Epidermal melanocyte (primary cell): ENCODE results near the gene POFUT2.

Experiments
- DNase-seq: peaks from one replicate; pipeline ENCODE4 v3.0.0; 2011; ENCODE audit warnings: low spot score; ENCODE audit not compliant: insufficient read length

POFUT2 gene

DNA sequence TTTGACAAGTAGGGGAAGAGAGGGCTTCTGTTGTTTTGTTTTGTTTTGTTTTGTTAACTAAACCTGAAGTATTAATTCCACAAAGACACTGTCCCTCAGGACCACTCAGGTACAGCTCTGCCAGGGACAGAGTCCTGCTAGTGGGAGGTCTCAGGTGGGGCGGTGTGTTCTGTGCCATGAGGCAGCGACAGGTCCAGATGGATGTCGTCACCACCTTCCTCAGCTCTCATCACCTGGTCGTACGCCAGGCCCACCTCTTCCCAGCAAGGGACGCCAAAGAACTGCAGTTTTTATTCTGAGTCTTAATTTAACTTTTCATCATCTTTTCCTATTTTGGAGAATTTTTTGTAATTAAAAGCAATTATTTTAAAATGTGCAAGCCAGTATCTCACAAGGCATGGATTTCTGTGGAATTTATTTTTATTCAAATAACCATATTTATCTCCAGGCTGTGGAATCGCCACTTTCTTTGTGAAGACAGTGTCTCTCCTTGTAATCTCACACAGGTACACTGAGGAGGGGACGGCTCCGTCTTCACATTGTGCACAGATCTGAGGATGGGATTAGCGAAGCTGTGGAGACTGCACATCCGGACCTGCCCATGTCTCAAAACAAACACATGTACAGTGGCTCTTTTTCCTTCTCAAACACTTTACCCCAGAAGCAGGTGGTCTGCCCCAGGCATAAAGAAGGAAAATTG, 62.5 kb downstream of the POFUT2 start:
- no peak for DNase-seq

DNA sequence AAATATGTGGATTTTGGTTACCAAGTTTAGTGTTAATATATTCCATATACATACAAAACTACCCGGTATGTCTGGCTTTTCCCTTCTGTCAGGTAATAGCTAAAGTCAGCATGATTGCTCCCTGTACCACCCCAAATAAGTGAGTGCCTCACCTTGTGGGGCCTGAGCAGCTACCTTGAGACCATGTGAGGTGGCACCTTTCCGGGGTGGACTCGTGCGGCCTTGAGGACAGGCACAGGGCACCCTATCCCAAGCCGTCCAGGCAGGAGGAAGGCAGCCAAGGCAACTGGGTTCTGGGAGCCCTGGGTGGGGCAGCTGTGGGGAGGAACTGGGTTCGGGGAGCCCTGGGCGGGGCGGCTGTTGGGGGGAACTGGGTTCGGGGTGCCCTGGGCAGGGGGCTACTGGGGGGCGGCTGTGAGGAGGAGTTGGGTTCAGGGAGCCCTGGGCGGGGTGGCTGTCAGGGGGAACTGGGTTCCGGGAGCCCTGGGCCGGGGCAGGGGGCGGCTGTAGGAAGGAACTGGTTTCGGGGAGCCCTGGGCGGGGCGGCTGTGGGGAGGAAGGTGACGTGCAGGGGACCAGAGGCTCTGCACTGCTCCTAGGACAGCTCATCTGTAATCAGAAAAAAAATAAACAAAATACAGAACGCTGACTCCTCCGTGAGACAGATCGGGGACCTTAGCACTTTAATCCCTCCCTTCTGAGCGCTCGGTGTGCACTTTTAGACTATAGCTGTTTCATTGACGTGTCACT, 63.3 kb downstream of the POFUT2 start:
- no peak for DNase-seq

DNA sequence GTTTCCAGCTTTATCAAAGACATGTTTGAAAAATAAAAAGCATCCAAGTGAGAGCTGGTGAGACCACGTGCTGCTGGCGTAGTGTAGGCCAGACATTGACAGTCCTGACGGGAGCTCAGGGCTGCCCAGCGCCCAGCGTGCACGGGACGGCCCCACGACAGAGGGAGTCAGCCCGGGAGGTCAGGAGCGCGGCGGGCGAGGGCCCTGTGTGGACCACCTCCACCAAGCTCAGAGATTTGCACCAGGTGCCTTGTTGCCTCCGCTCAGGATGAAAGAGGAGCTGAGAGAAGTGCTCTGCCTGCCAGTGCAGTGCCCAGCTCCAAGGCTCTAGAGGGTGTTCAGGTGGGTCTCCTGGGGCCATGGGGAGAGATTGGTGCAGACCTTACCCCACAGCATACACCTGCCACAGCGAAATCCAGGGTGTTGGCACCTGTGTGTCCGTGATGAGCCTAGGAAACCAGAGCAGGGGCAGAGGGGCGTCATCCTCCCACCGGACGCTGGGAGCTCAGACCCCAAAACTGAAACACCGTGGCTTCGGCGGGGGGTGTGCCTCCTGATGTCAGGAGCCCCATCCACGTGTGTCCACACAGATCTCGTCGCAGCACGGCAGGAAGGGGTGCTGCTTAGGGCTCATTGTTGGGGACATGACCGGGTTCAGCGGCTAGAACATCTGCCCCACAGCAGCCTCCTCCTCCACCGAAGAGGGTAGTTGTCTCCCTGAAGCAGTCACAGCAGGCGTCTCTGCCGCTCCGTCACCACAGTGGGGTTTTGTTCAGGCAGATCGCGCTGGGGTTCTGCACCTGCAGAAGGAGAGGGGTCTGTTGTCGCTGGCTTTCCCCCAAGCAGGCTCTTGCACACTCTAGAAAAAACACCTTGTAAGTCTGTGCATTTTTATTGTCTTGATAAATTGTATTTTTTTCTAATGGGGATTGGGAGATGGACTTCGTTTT, 64.2 kb downstream of the POFUT2 start:
- DNase-seq = no peak

DNA sequence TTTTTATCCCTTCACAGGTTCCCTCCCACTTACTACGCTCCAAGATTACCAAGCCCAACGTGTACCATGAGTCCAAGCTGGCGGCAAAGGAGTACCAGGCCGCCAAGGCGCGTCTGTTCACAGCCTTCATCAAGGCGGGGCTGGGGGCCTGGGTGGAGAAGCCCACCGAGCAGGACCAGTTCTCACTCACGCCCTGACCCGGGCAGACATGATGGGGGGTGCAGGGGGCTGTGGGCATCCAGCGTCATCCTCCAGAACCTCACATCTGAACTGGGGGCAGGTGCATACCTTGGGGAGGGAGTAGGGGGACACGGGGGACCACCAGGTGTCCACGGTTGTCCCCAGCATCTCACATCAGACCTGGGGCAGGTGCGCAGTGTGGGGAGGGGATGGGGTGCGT, 65.7 kb downstream of the POFUT2 start:
- DNase-seq = no peak

DNA sequence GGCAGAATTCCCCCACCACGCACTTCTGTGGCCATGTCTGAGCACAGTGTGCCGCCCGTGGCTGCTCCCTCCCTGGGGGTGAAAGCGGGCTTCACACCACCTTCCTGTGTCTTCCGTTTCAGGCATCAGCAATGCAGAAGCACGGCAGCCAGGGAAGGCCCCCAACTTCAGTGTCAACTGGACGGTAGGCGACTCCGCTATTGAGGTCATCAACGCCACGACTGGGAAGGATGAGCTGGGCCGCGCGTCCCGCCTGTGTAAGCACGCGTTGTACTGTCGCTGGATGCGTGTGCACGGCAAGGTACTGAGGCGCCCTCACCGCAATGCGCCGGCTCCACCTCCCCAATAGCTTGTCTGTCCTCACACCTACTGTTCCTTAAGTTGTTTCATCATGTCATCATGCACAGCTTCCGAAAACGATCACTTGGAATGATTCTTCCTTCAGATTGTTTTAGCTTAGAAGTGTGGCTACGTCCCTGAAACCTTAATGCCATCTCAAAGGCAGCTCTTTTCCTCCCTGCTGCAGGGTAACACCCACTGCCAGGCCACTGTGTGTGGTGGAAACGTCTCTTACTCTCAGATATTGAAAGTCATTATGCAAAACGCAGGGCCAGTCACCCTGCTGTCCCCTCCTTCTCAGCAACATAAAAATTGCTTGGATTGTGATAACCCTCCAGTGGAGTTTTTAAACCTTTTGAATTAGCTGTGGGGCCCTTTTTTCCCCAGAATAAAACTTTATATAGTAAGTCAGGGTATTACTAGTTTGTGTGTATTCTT, 66.8 kb downstream of the POFUT2 start:
- DNase-seq = no peak

DNA sequence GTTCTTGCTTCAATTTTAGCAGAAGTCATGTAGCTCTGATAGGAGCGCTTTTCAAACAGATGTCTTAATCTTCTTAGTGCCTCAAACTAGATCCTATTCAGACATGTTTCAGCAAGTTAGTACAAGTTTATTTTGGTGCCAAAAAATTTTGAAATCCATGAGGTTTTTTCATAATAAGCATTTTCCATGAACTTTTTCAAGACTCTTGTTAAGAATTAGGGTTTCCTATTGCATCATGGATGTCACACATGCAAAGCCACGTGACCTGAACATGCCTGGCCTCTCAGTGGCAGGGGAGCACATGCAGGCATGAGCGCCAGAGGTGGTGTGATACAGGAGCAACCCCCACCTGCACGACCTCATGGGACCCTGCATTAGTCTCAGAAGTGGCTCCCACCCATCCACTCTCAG, 67.6 kb downstream of the POFUT2 start:
- no peak for DNase-seq

DNA sequence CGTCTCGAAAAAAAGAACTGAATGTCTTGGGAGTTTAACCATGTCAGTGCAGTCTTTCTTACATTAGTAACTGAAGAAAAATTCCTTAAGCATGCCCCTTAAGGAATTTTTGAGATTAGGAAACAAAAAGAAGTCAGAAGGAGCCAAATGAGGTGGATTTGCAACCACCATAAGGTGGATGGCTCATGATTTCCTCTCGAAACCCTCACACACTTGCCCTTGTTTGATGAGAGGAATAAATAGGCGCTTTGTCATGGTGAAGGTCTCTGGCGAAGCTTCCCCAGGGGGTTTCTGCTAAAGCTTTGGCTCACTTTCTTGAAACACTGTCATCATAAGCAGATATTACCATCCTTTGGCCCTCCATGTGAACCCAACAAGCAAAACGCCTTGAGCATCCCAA, 68.2 kb downstream of the POFUT2 start:
- DNase-seq = no peak

DNA sequence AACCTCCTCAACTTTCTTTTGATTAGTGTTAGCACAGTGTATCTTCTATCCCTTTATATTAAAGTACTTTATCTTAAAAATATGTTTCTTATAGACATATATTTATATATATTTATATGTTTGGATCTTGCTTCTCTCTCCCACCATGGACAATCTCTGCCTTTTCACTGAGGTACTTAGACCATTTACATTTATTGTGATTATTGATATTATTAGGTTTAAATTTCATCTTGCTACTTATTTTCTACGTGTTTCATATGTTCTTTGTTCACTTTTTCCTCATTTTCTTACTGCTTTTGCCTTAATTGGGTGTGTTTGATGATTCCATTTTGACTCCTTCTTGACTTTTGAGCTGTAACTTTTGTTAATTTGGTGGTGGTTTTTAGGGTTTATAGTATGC, 70.7 kb downstream of the POFUT2 start:
- DNase-seq = no peak

DNA sequence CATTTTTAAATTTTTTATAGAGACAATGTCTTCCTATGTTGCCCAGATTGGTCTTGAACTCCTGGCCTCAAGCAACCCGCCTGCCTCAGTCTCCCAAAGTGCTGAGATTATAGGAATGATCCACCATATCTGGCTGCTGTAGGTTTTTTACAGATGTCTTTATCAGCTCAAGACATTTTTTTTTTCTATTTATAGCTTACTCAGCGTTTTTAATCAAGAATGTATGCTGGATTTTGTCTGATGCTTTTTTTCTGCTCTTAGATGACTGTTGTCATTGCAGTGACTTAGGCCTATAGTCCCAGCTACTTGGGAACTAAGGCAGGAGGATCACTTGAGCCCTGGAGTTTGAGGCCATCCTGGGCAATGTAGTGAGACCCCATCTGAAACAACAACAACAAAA, 72.5 kb downstream of the POFUT2 start:
- DNase-seq = no peak
